WTC11 (cell line): ENCODE data around the gene CDIPT. TPM values are rescaled to one million over a fixed set of nuclear protein-coding genes. Genes with fewer than 3 reads are reported as not detected.

ENCODE experiments used
- ATAC-seq: fragments of 200-7000 bp; cut with Tn5 transposase; 2 replicates; pipeline ENCODE4 v1.10.0; 2021; ENCODE audit warnings: mild to moderate bottlenecking, moderate library complexity
- CTCF ChIA-PET: fragments of 300-600 bp; sonication (Branson Sonifier 250); formaldehyde crosslinking; loops from one replicate; lab custom pipeline; 2021; ENCODE audit warnings: antibody characterized with exemption; lab: Charles Lee
- POLR2A ChIA-PET: fragments of 350-600 bp; sonication (Branson Sonifier 250); formaldehyde crosslinking; loops from one replicate; lab custom pipeline; 2021; ENCODE audit warnings: antibody characterized with exemption; lab: Charles Lee
- DNase-seq: peaks from one replicate; pipeline ENCODE4 v3.0.0; 2021; ENCODE audit warnings: low spot score
- H3K27ac Mint-ChIP-seq: 2 replicates; pipeline ENCODE4 v1.8.0; 2021; ENCODE audit warnings: mixed read lengths
- H3K27me3 Mint-ChIP-seq: 2 replicates; pipeline ENCODE4 v1.8.0; 2021; ENCODE audit warnings: low read depth, mild to moderate bottlenecking, moderate library complexity, mixed read lengths
- H3K36me3 Mint-ChIP-seq: 2 replicates; pipeline ENCODE4 v1.8.0; 2021; ENCODE audit warnings: mixed read lengths
- H3K4me1 Mint-ChIP-seq: 2 replicates; pipeline ENCODE4 v1.8.0; 2022; ENCODE audit warnings: mixed read lengths
- H3K4me3 Mint-ChIP-seq: 2 replicates; pipeline ENCODE4 v1.8.0; 2021; ENCODE audit warnings: mild to moderate bottlenecking, moderate library complexity, mixed read lengths
- H3K9me3 Mint-ChIP-seq: 2 replicates; pipeline ENCODE4 v1.8.0; 2021; ENCODE audit warnings: mixed read lengths
- AR ChIP-seq: fragments of 250-450 bp; sonication (Bioruptor Pico); IDR thresholded peaks from 2 replicates; pipeline ENCODE4 v1.9.0; 2021; ENCODE audit warnings: mild to moderate bottlenecking
- ATF1 ChIP-seq: sonication (generic); formaldehyde crosslinking; IDR thresholded peaks from 2 replicates; pipeline ENCODE4 v1.8.1; 2023; ENCODE audit warnings: mild to moderate bottlenecking, moderate library complexity, missing genetic modification reagents
- ATF3 ChIP-seq: sonication (generic); formaldehyde crosslinking; conservative IDR thresholded peaks from 2 replicates; pipeline ENCODE4 v1.8.1; 2022; ENCODE audit warnings: mild to moderate bottlenecking, missing genetic modification reagents
- ATF6 ChIP-seq: sonication (generic); formaldehyde crosslinking; IDR thresholded peaks from 2 replicates; pipeline ENCODE4 v1.8.1; 2023; ENCODE audit warnings: mild to moderate bottlenecking, missing genetic modification reagents
- FOXK1 ChIP-seq: sonication (generic); formaldehyde crosslinking; IDR thresholded peaks from 2 replicates; pipeline ENCODE4 v1.8.0; 2022; ENCODE audit warnings: mild to moderate bottlenecking, moderate library complexity, missing genetic modification reagents
- NFE2L1 ChIP-seq: sonication (generic); formaldehyde crosslinking; IDR thresholded peaks from 2 replicates; pipeline ENCODE4 v1.8.1; 2023; ENCODE audit warnings: missing genetic modification reagents
- NFYB ChIP-seq: sonication (generic); formaldehyde crosslinking; conservative IDR thresholded peaks from 2 replicates; pipeline ENCODE4 v1.8.0; 2022; ENCODE audit warnings: low read depth, missing genetic modification reagents
- NR2C2 ChIP-seq: sonication (generic); formaldehyde crosslinking; IDR thresholded peaks from 2 replicates; pipeline ENCODE4 v1.8.0; 2022; ENCODE audit warnings: mild to moderate bottlenecking, missing genetic modification reagents
- SMAD3 ChIP-seq: sonication (generic); formaldehyde crosslinking; IDR thresholded peaks from 2 replicates; pipeline ENCODE4 v1.8.0; 2022; ENCODE audit warnings: missing genetic modification reagents, mild to moderate bottlenecking, borderline replicate concordance
- STAT6 ChIP-seq: sonication (generic); formaldehyde crosslinking; conservative IDR thresholded peaks from 2 replicates; pipeline ENCODE4 v1.8.1; 2023; ENCODE audit warnings: mild to moderate bottlenecking, low read depth, missing genetic modification reagents, moderate library complexity
- TEAD4 ChIP-seq: sonication (generic); formaldehyde crosslinking; IDR thresholded peaks from 2 replicates; pipeline ENCODE4 v1.8.0; 2022; ENCODE audit warnings: mild to moderate bottlenecking, missing genetic modification reagents
- ZNF121 ChIP-seq: sonication (generic); formaldehyde crosslinking; IDR thresholded peaks from 2 replicates; pipeline ENCODE4 v1.8.0; 2023; ENCODE audit warnings: missing genetic modification reagents
- ZNF138 ChIP-seq: sonication (generic); formaldehyde crosslinking; conservative IDR thresholded peaks from 2 replicates; pipeline ENCODE4 v1.8.1; 2022; ENCODE audit warnings: mild to moderate bottlenecking, moderate library complexity, missing genetic modification reagents
- ZNF281 ChIP-seq: sonication (generic); formaldehyde crosslinking; IDR thresholded peaks from 2 replicates; pipeline ENCODE4 v1.8.0; 2023; ENCODE audit warnings: mild to moderate bottlenecking, missing genetic modification reagents
- ZNF532 ChIP-seq: fragments of 250-450 bp; sonication (Bioruptor Pico); IDR thresholded peaks from 2 replicates; pipeline ENCODE4 v1.9.0; 2021; ENCODE audit warnings: mild to moderate bottlenecking, borderline replicate concordance
- total RNA-seq: library from RNA; stranded (reverse); gene quantifications from 3 replicates; pipeline ENCODE4 v1.2.3, GENCODE V29; 2021

Gene CDIPT
- total RNA-seq, 1 experiment from 2014 or later = 71.7 TPM

- H3K36me3 Mint-ChIP-seq = no peaks in the 10 kb centered on the region
- no peaks in the 10 kb centered on the region for H3K9me3 Mint-ChIP-seq
- POLR2A ChIA-PET = interaction anchor here (0.6 to 0.7 kb wide), 2 partner anchors 104 to 192 kb away, joined by 3 to 4 read pairs; no protein-coding TSS in a partner anchor
- H3K4me3 Mint-ChIP-seq = no peak overlapping the region
- CTCF ChIA-PET = interaction anchor here (0.6 to 2.7 kb wide), 2 partner anchors 8 to 27 kb away, joined by 3 to 30 read pairs; no protein-coding TSS in a partner anchor
- no peak for TF ChIP-seq ZNF121 (CRISPR knock-in tag)
- TF ChIP-seq NR2C2 (CRISPR knock-in tag) = no peak
- TF ChIP-seq STAT6 (CRISPR knock-in tag) = no peak
- no peak for TF ChIP-seq ATF6 (CRISPR knock-in tag)
- TF ChIP-seq NFYB (CRISPR knock-in tag) = no peak
- TF ChIP-seq ATF3 (CRISPR knock-in tag) = no peak
- TF ChIP-seq AR = no peak
- TF ChIP-seq, all 79 proteins: peak for 0
- ATAC-seq = no peak
- DNase-seq = no peak
- H3K27ac Mint-ChIP-seq = no peak overlapping the region
- no peaks in the 10 kb centered on the region for H3K4me1 Mint-ChIP-seq
- H3K27me3 Mint-ChIP-seq = no peaks in the 10 kb centered on the region; the same call in 1 of the 2 replicates
These were observed 22.8 kb downstream of the CDIPT start for GRCh38 chr16:29840240-29840639.

- Mint-ChIP-seq H3K4me3 (no peak overlapping the region), H3K36me3 (no peaks in the 10 kb centered on the region), H3K27me3 (no peaks in the 10 kb centered on the region; the same call in 1 of the 2 replicates), H3K4me1 (no peaks in the 10 kb centered on the region), H3K27ac (no peak overlapping the region), H3K9me3 (no peaks in the 10 kb centered on the region)
- POLR2A ChIA-PET = interaction anchor here (0.6 to 0.7 kb wide), 2 partner anchors 103 to 192 kb away, joined by 3 to 4 read pairs; no protein-coding TSS in a partner anchor
- DNase-seq = no peak
- ATAC-seq = no peak
- CTCF ChIA-PET = interaction anchor here (0.6 to 2.7 kb wide), 2 partner anchors 9 to 27 kb away, joined by 3 to 30 read pairs; no protein-coding TSS in a partner anchor
- no peak for TF ChIP-seq NFE2L1 (CRISPR knock-in tag)
- no peak for TF ChIP-seq ZNF532 (CRISPR knock-in tag)
- TF ChIP-seq FOXK1 = no peak
- TF ChIP-seq ZNF281 (CRISPR knock-in tag) = no peak
- TF ChIP-seq ATF1 = no peak
- no peak for TF ChIP-seq ZNF138 (CRISPR knock-in tag)
- TF ChIP-seq TEAD4 (CRISPR knock-in tag) = no peak
- TF ChIP-seq ATF6 (CRISPR knock-in tag) = no peak
- TF ChIP-seq SMAD3 (CRISPR knock-in tag) = no peak
These were observed 23.2 kb downstream of the CDIPT start for GRCh38 chr16:29839822-29840221.
